Epithelial cell of proximal tubule (primary cell): ENCODE data around the gene MAST4. TPM values are rescaled to one million over a fixed set of nuclear protein-coding genes. Genes with fewer than 3 reads are reported as not detected.

ENCODE experiments used
- DNase-seq: peaks from one replicate; pipeline ENCODE4 v3.0.0-alpha.2; 2011; ENCODE audit warnings: low read depth
- H3K4me3 ChIP-seq: 2 replicates; pipeline ENCODE4 v1.5.1; 2011; ENCODE audit warnings: low read depth, mild to moderate bottlenecking, low read length
- CTCF ChIP-seq: conservative IDR thresholded peaks from 2 replicates; pipeline ENCODE4 v1.5.1; 2012; ENCODE audit warnings: low read depth, mild to moderate bottlenecking, low read length
- total RNA-seq: library from RNA; depleted of rRNA; stranded (reverse); fragments of >200 nt; gene quantifications from 2 replicates; pipeline ENCODE4 v1.2.3, GENCODE V29; 2015

Gene MAST4
- total RNA-seq, 1 donor from 2014 or later = 17.3 TPM

DNA sequence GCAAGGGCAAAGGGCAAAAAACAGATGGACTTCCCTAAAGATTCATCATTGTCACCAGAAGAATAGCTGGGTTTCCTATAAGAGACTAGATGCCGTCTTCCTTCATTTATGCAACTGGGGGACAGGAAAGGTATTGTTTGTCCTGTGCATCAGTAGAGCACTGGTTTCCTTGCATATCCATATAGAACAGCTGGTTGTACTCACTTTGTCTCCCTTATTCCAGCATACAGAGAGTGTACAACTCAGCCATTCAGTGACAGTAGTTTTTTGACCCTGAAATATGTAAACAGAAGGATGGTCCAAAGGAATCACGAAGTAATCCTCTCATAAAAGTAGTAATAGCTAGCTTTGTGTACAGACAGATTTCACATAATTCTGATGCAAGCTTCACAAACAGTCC lies 22.5 kb upstream of the MAST4 start:
- TF ChIP-seq CTCF = no peak
- no peak overlapping the region for H3K4me3 ChIP-seq
- no peak for DNase-seq

GRCh38 chr5:66582499-66583165 lies 13.6 kb upstream of the MAST4 start:
- TF ChIP-seq CTCF = no peak
- no peak for DNase-seq
- no peak overlapping the region for H3K4me3 ChIP-seq

DNA sequence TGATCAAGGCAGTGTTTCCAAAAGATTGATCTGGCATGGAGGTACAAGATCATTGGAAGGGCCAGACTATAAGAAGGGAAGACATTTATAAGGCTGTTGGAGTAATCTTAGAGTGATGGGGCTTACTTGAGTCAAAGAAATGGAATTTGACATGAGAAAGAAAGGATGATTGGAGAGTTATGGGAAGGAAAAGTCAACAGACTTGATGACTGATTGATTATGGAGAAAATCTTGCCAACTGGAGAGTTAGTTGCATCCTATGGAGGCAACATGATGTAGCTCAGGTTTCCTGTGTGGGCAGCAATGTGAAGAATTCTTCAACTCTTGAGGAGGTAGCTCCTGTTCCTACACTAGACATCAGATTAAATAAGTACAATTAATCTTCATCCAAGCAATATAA lies 10.9 kb upstream of the MAST4 start:
- no peak for TF ChIP-seq CTCF
- no peak overlapping the region for H3K4me3 ChIP-seq
- no peak for DNase-seq

- no peak overlapping the region for H3K4me3 ChIP-seq
- no peak for DNase-seq
- no peak for TF ChIP-seq CTCF
Observed at GRCh38 chr5:66587771-66588170, 8.4 kb upstream of the MAST4 start.

DNA sequence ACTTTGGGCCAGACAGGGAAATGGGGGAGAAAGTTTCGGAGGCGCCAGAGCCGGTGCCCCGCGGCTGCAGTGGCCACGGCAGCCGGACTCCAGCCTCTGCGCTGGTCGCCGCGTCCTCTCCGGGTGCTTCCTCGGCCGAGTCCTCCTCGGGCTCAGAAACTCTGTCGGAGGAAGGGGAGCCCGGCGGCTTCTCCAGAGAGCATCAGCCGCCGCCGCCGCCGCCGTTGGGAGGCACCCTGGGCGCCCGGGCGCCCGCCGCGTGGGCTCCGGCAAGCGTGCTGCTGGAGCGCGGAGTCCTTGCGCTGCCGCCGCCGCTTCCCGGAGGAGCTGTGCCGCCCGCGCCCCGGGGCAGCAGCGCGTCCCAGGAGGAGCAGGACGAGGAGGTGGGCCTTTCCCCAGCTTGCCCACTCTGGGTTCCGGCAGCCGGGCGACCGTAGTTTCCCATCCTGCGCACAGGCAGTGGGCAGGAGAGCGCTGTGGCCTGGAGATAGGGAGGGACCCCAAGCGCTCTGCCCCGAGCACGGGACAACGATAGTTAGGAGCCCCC lies 516 bp downstream of the MAST4 start:
- peak overlapping the region; percentile 67 for H3K4me3 ChIP-seq
- no peak for DNase-seq
- no peak for TF ChIP-seq CTCF

GRCh38 chr5:66597183-66597757 lies 1.1 kb downstream of the MAST4 start:
- peak overlapping the region; percentile 67 for H3K4me3 ChIP-seq
- TF ChIP-seq CTCF = no peak
- DNase-seq = no peak

DNA sequence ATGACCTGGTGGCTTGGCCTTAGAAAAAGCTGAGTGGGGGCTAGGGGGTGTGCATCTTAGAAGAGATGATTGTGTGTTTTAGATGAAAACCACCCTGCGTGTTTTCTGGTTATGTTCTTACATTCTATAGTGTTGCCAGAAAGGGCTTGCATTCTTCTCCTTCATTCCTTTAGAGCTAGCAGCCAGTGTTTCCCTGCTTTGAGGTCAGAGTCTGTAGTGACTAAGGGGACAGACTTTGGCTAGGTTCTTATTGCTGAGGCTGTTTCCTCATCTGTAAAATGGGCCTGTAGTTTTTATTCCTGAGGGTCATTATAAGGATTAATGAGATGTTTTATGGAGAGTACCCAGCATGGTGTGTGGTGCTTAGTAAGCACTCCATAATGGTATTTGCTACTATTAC lies 6.4 kb downstream of the MAST4 start:
- TF ChIP-seq CTCF = no peak
- H3K4me3 ChIP-seq = no peak overlapping the region
- no peak for DNase-seq
